ENCODE data around the gene FBXO27.

Gene FBXO27

GRCh38 chr19:39045506-39045905, 13.2 kb upstream of the FBXO27 start:
- no peak overlapping the region for H3K4me3 ChIP-seq (ENCODE audit: low read length)
- no peaks in the 10 kb centered on the region for H3K4me1 ChIP-seq (ENCODE audit: control insufficient read depth, insufficient read depth, low read length)
- no peaks in the 10 kb centered on the region for H3K27me3 ChIP-seq (ENCODE audit: control insufficient read depth, insufficient read depth, low read length)
- peaks cover 3% of the 10 kb centered on the region; the same call in 1 of the 2 replicates for H3K9me3 ChIP-seq (ENCODE audit: control insufficient read depth, insufficient read depth, low read length)
- WGBS (ENCODE audit: insufficient coverage, insufficient read length): no CpG with 5 or more reads among the region's 6 CpGs
- H3K27ac ChIP-seq (ENCODE audit: low read length): no peak overlapping the region
- H3K36me3 ChIP-seq (ENCODE audit: control insufficient read depth, insufficient read depth, low read length): no peaks in the 10 kb centered on the region
- no peak for DNase-seq (ENCODE audit: low read depth, low spot score)

DNA sequence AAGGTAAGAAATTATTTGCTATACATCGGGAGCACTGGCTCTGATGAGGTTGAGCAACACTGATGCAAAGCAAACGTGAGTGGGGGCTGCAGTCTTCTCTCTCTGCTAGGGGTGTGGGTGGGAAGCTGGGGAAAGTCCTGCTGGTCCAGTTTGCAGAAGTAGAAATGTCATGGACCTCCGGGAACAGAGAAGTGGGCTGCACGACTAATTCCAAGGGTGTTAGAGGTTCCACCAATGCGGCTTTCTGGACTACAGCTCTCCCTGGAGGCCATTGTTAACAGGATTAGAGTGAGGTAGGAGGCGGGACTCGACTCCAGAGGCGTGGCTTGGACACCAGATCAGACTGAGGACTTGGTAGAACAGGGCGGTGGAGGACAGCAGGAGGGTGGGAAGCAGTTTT, 5.7 kb upstream of the FBXO27 start:
- H3K27ac ChIP-seq (ENCODE audit: low read length): no peak overlapping the region
- DNase-seq (ENCODE audit: low read depth, low spot score): no peak
- no peaks in the 10 kb centered on the region for H3K4me1 ChIP-seq (ENCODE audit: control insufficient read depth, insufficient read depth, low read length)

DNA sequence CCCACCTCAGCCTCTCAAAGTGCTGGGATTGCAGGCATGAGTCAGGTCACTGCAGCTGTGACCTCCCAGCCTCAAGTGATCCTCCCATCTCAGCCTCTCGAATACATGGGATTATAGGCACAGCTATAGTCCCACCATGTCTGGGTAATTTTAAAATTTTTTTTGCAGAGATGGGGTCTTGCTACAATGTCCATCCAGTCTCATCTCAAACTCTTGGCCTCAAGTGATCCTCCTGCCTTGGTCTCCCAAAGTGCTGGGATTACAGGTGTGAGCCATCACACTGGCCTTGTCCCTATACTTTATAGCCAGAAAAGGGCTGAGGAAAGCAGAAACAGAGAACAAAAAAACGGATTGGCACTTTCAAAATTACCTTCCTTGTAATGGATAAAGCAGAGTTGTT, 4.8 kb upstream of the FBXO27 start:
- Histone ChIP-seq H3K36me3 (ENCODE audit: control insufficient read depth, insufficient read depth, low read length) (no peaks in the 10 kb centered on the region), H3K27me3 (ENCODE audit: control insufficient read depth, insufficient read depth, low read length) (no peaks in the 10 kb centered on the region), H3K9me3 (ENCODE audit: control insufficient read depth, insufficient read depth, low read length) (no peaks in the 10 kb centered on the region), H3K4me1 (ENCODE audit: control insufficient read depth, insufficient read depth, low read length) (peaks cover 2% of the 10 kb centered on the region; the same call in 1 of the 2 replicates), H3K4me3 (ENCODE audit: low read length) (no peak overlapping the region), H3K27ac (ENCODE audit: low read length) (no peak overlapping the region)
- no CpG with 5 or more reads among the region's 2 CpGs for WGBS (ENCODE audit: insufficient coverage, insufficient read length)
- no peak for DNase-seq (ENCODE audit: low read depth, low spot score)

More for the DNA sequence above, 5.7 kb upstream of the FBXO27 start:
- no peaks in the 10 kb centered on the region for H3K27me3 ChIP-seq (ENCODE audit: control insufficient read depth, insufficient read depth, low read length)
- H3K4me3 ChIP-seq (ENCODE audit: low read length): no peak overlapping the region
- no peaks in the 10 kb centered on the region for H3K36me3 ChIP-seq (ENCODE audit: control insufficient read depth, insufficient read depth, low read length)
- H3K9me3 ChIP-seq (ENCODE audit: control insufficient read depth, insufficient read depth, low read length): no peaks in the 10 kb centered on the region
- no CpG with 5 or more reads among the region's 9 CpGs for WGBS (ENCODE audit: insufficient coverage, insufficient read length)

- H3K36me3 ChIP-seq (ENCODE audit: control insufficient read depth, insufficient read depth, low read length): no peaks in the 10 kb centered on the region
- H3K4me3 ChIP-seq (ENCODE audit: low read length): no peak overlapping the region
- no peaks in the 10 kb centered on the region for H3K27me3 ChIP-seq (ENCODE audit: control insufficient read depth, insufficient read depth, low read length)
- no peak overlapping the region for H3K27ac ChIP-seq (ENCODE audit: low read length)
- no peaks in the 10 kb centered on the region for H3K9me3 ChIP-seq (ENCODE audit: control insufficient read depth, insufficient read depth, low read length)
- DNase-seq (ENCODE audit: low read depth, low spot score): no peak
- peaks cover 2% of the 10 kb centered on the region; the same call in 1 of the 2 replicates for H3K4me1 ChIP-seq (ENCODE audit: control insufficient read depth, insufficient read depth, low read length)
These were observed 4.2 kb upstream of the FBXO27 start for GRCh38 chr19:39036581-39036980.

- Histone ChIP-seq H3K9me3 (ENCODE audit: control insufficient read depth, insufficient read depth, low read length) (no peaks in the 10 kb centered on the region), H3K4me1 (ENCODE audit: control insufficient read depth, insufficient read depth, low read length) (peaks cover 2% of the 10 kb centered on the region; the same call in 1 of the 2 replicates), H3K27me3 (ENCODE audit: control insufficient read depth, insufficient read depth, low read length) (no peaks in the 10 kb centered on the region), H3K36me3 (ENCODE audit: control insufficient read depth, insufficient read depth, low read length) (peaks cover 7% of the 10 kb centered on the region; the same call in 1 of the 2 replicates), H3K4me3 (ENCODE audit: low read length) (peak overlapping the region; percentile 56; the same call in 1 of the 2 replicates), H3K27ac (ENCODE audit: low read length) (no peak overlapping the region)
- DNase-seq (ENCODE audit: low read depth, low spot score): peak; percentile 91
- WGBS (ENCODE audit: insufficient coverage, insufficient read length): no CpG with 5 or more reads among the region's 49 CpGs
These were observed 834 bp downstream of the FBXO27 start for GRCh38 chr19:39031368-39032062.

GRCh38 chr19:39030854-39031367, 1.4 kb downstream of the FBXO27 start:
- peaks cover 2% of the 10 kb centered on the region; the same call in 1 of the 2 replicates for H3K4me1 ChIP-seq (ENCODE audit: control insufficient read depth, insufficient read depth, low read length)
- no peak for DNase-seq (ENCODE audit: low read depth, low spot score)

DNA sequence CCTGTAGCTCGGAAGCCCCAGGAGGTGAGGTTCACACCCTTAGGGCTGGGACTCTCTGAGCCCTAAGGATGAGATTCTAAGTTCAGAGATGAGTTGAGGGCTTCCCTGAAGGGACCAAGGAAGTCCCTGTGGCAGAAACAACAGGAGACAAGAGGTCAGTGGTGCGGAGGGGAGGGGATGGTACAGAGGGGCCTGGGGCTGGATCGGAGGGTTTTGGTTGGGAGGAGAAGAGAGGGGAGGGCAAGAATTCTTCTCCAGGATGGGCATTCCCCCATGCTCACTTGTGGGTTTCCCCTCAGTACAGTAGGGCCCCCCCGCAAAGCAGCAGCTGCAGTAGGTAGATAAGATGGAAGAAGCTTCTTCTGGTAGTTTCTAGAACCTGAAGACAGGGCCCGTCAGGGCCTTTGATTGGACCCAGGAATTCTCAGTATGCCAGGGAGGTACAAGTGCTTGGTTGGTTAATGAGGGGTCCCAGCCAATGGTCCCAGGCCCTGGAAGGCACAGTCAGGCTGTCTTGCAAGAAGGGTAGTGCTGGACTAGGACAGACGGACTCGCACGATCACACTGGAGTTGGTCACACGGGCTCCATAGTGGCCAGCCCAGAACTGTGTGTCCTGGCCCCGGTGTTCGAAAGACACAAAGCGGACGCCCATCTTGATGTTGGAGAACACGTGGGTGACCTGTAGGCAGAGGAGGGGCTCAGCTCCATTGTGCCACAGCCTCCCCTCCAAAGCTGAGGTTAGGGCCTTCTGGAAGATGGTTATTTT, 7.3 kb downstream of the FBXO27 start:
- Histone ChIP-seq H3K27me3 (ENCODE audit: control insufficient read depth, insufficient read depth, low read length) (no peaks in the 10 kb centered on the region), H3K9me3 (ENCODE audit: control insufficient read depth, insufficient read depth, low read length) (no peaks in the 10 kb centered on the region), H3K36me3 (ENCODE audit: control insufficient read depth, insufficient read depth, low read length) (peaks cover 7% of the 10 kb centered on the region; the same call in 1 of the 2 replicates), H3K4me3 (ENCODE audit: low read length) (no peak overlapping the region), H3K4me1 (ENCODE audit: control insufficient read depth, insufficient read depth, low read length) (no peaks in the 10 kb centered on the region), H3K27ac (ENCODE audit: low read length) (no peak overlapping the region)
- no CpG with 5 or more reads among the region's 14 CpGs for WGBS (ENCODE audit: insufficient coverage, insufficient read length)
- no peak for DNase-seq (ENCODE audit: low read depth, low spot score)

More at GRCh38 chr19:39030854-39031367, 1.4 kb downstream of the FBXO27 start:
- H3K4me3 ChIP-seq (ENCODE audit: low read length): peak overlapping the region; percentile 24; the same call in 1 of the 2 replicates
- no peak overlapping the region for H3K27ac ChIP-seq (ENCODE audit: low read length)
- H3K9me3 ChIP-seq (ENCODE audit: control insufficient read depth, insufficient read depth, low read length): no peaks in the 10 kb centered on the region
- H3K36me3 ChIP-seq (ENCODE audit: control insufficient read depth, insufficient read depth, low read length): peaks cover 7% of the 10 kb centered on the region; the same call in 1 of the 2 replicates
- WGBS (ENCODE audit: insufficient coverage, insufficient read length): no CpG with 5 or more reads among the region's 11 CpGs
- H3K27me3 ChIP-seq (ENCODE audit: control insufficient read depth, insufficient read depth, low read length): no peaks in the 10 kb centered on the region

- Histone ChIP-seq H3K27me3 (ENCODE audit: control insufficient read depth, insufficient read depth, low read length) (no peaks in the 10 kb centered on the region), H3K9me3 (ENCODE audit: control insufficient read depth, insufficient read depth, low read length) (no peaks in the 10 kb centered on the region), H3K4me3 (ENCODE audit: low read length) (no peak overlapping the region), H3K36me3 (ENCODE audit: control insufficient read depth, insufficient read depth, low read length) (no peaks in the 10 kb centered on the region; the same call in 1 of the 2 replicates), H3K27ac (ENCODE audit: low read length) (no peak overlapping the region), H3K4me1 (ENCODE audit: control insufficient read depth, insufficient read depth, low read length) (no peaks in the 10 kb centered on the region)
- WGBS (ENCODE audit: insufficient coverage, insufficient read length): no CpG with 5 or more reads among the region's 4 CpGs
- no peak for DNase-seq (ENCODE audit: low read depth, low spot score)
These were observed 11.3 kb downstream of the FBXO27 start for GRCh38 chr19:39021063-39021462.

- H3K4me3 ChIP-seq (ENCODE audit: low read length): no peak overlapping the region
- no peaks in the 10 kb centered on the region for H3K9me3 ChIP-seq (ENCODE audit: control insufficient read depth, insufficient read depth, low read length)
- H3K27me3 ChIP-seq (ENCODE audit: control insufficient read depth, insufficient read depth, low read length): no peaks in the 10 kb centered on the region
- no peaks in the 10 kb centered on the region for H3K4me1 ChIP-seq (ENCODE audit: control insufficient read depth, insufficient read depth, low read length)
- no peaks in the 10 kb centered on the region for H3K36me3 ChIP-seq (ENCODE audit: control insufficient read depth, insufficient read depth, low read length)
- H3K27ac ChIP-seq (ENCODE audit: low read length): no peak overlapping the region
- no CpG with 5 or more reads among the region's 4 CpGs for WGBS (ENCODE audit: insufficient coverage, insufficient read length)
- no peak for DNase-seq (ENCODE audit: low read depth, low spot score)
These were observed 14.7 kb downstream of the FBXO27 start for GRCh38 chr19:39017646-39018045.

DNA sequence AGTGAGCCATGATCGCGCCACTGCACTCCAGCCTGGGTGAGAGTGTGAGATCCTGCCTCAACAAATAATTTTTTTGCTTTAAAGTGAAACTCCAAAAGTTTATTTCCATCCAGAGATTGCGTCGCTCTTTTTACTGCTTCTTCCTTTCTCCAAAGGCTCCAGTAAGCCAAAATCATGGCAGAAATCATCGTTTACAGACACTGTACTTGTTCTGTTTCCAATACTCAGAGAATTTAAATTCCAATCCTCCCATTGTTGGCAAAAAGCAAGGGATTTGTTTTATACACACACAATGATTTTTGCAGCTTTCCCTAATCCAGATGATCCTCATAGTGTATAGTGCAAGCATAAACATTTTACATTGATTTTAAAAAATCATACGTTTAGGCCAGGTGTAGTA, 15.3 kb downstream of the FBXO27 start:
- H3K27ac ChIP-seq (ENCODE audit: low read length): no peak overlapping the region
- no CpG with 5 or more reads among the region's 6 CpGs for WGBS (ENCODE audit: insufficient coverage, insufficient read length)
- H3K27me3 ChIP-seq (ENCODE audit: control insufficient read depth, insufficient read depth, low read length): no peaks in the 10 kb centered on the region
- H3K36me3 ChIP-seq (ENCODE audit: control insufficient read depth, insufficient read depth, low read length): no peaks in the 10 kb centered on the region
- H3K4me3 ChIP-seq (ENCODE audit: low read length): no peak overlapping the region
- no peak for DNase-seq (ENCODE audit: low read depth, low spot score)
- no peaks in the 10 kb centered on the region for H3K4me1 ChIP-seq (ENCODE audit: control insufficient read depth, insufficient read depth, low read length)
- H3K9me3 ChIP-seq (ENCODE audit: control insufficient read depth, insufficient read depth, low read length): no peaks in the 10 kb centered on the region

All from iPS DF 6.9 (cell line).